WTC11 (cell line): ENCODE results near the gene MRFAP1L1. TPM values are rescaled to one million over a fixed set of nuclear protein-coding genes. Genes with fewer than 3 reads are reported as not detected.

Experiments used
- ATAC-seq: fragments of 200-7000 bp; cut with Tn5 transposase; 2 replicates; pipeline ENCODE4 v1.10.0; 2021; ENCODE audit warnings: mild to moderate bottlenecking, moderate library complexity
- CTCF ChIA-PET: fragments of 300-600 bp; sonication (Branson Sonifier 250); formaldehyde crosslinking; loops from one replicate; lab custom pipeline; 2021; ENCODE audit warnings: antibody characterized with exemption; lab: Charles Lee
- POLR2A ChIA-PET: fragments of 350-600 bp; sonication (Branson Sonifier 250); formaldehyde crosslinking; loops from one replicate; lab custom pipeline; 2021; ENCODE audit warnings: antibody characterized with exemption; lab: Charles Lee
- DNase-seq: peaks from one replicate; pipeline ENCODE4 v3.0.0; 2021; ENCODE audit warnings: low spot score
- H3K27ac Mint-ChIP-seq: 2 replicates; pipeline ENCODE4 v1.8.0; 2021; ENCODE audit warnings: mixed read lengths
- H3K27me3 Mint-ChIP-seq: 2 replicates; pipeline ENCODE4 v1.8.0; 2021; ENCODE audit warnings: low read depth, mild to moderate bottlenecking, moderate library complexity, mixed read lengths
- H3K36me3 Mint-ChIP-seq: 2 replicates; pipeline ENCODE4 v1.8.0; 2021; ENCODE audit warnings: mixed read lengths
- H3K4me1 Mint-ChIP-seq: 2 replicates; pipeline ENCODE4 v1.8.0; 2022; ENCODE audit warnings: mixed read lengths
- H3K4me3 Mint-ChIP-seq: 2 replicates; pipeline ENCODE4 v1.8.0; 2021; ENCODE audit warnings: mild to moderate bottlenecking, moderate library complexity, mixed read lengths
- H3K9me3 Mint-ChIP-seq: 2 replicates; pipeline ENCODE4 v1.8.0; 2021; ENCODE audit warnings: mixed read lengths
- ARID4B ChIP-seq: sonication (generic); formaldehyde crosslinking; IDR thresholded peaks from 2 replicates; pipeline ENCODE4 v1.8.0; 2023; ENCODE audit warnings: missing genetic modification reagents, mild to moderate bottlenecking, borderline replicate concordance
- ATF6 ChIP-seq: sonication (generic); formaldehyde crosslinking; IDR thresholded peaks from 2 replicates; pipeline ENCODE4 v1.8.1; 2023; ENCODE audit warnings: mild to moderate bottlenecking, missing genetic modification reagents
- CTCF ChIP-seq: fragments of 200-600 bp; IDR thresholded peaks from 2 replicates; pipeline ENCODE4 v1.8.0; 2022; ENCODE audit warnings: antibody characterized with exemption
- IRF2 ChIP-seq: sonication (generic); formaldehyde crosslinking; IDR thresholded peaks from 2 replicates; pipeline ENCODE4 v1.8.0; 2022; ENCODE audit warnings: low read depth, missing genetic modification reagents, borderline replicate concordance
- NFYB ChIP-seq: sonication (generic); formaldehyde crosslinking; conservative IDR thresholded peaks from 2 replicates; pipeline ENCODE4 v1.8.0; 2022; ENCODE audit warnings: low read depth, missing genetic modification reagents
- OVOL2 ChIP-seq: fragments of 250-450 bp; sonication (Bioruptor Pico); IDR thresholded peaks from 2 replicates; pipeline ENCODE4 v1.9.0; 2021; ENCODE audit warnings: mild to moderate bottlenecking, borderline replicate concordance
- RORB ChIP-seq: fragments of 250-450 bp; sonication (Bioruptor Pico); IDR thresholded peaks from 2 replicates; pipeline ENCODE4 v1.9.0; 2021; ENCODE audit warnings: mild to moderate bottlenecking
- SP1 ChIP-seq: sonication (generic); formaldehyde crosslinking; conservative IDR thresholded peaks from 2 replicates; pipeline ENCODE4 v1.8.1; 2022; ENCODE audit warnings: missing genetic modification reagents
- USF1 ChIP-seq: sonication (generic); formaldehyde crosslinking; IDR thresholded peaks from 2 replicates; pipeline ENCODE4 v1.8.0; 2022; ENCODE audit warnings: mild to moderate bottlenecking, missing genetic modification reagents
- ZNF121 ChIP-seq: sonication (generic); formaldehyde crosslinking; IDR thresholded peaks from 2 replicates; pipeline ENCODE4 v1.8.0; 2023; ENCODE audit warnings: missing genetic modification reagents
- ZNF671 ChIP-seq: fragments of 250-450 bp; sonication (Bioruptor Pico); IDR thresholded peaks from 2 replicates; pipeline ENCODE4 v1.8.0; 2021; ENCODE audit warnings: mild to moderate bottlenecking
- total RNA-seq: library from RNA; stranded (reverse); gene quantifications from 3 replicates; pipeline ENCODE4 v1.2.3, GENCODE V29; 2021
- TF ChIP-seq, protein P1 (sequence below): sonication (generic); formaldehyde crosslinking; IDR thresholded peaks from 2 replicates; pipeline ENCODE4 v1.8.1; 2022; ENCODE audit warnings: low read depth, mild to moderate bottlenecking, moderate library complexity, missing genetic modification reagents, borderline replicate concordance
- TF ChIP-seq, protein P2 (sequence below): sonication (generic); formaldehyde crosslinking; IDR thresholded peaks from 2 replicates; pipeline ENCODE4 v1.8.0; 2023; ENCODE audit warnings: mild to moderate bottlenecking, missing genetic modification reagents

The MRFAP1L1 gene
- total RNA-seq, 1 experiment from 2014 or later = 54.4 TPM

GRCh38 chr4:6701371-6701770 lies 8.3 kb downstream of the MRFAP1L1 start:
- Mint-ChIP-seq H3K27me3 (no peaks in the 10 kb centered on the region), H3K4me1 (no peaks in the 10 kb centered on the region), H3K27ac (no peak overlapping the region), H3K36me3 (peaks cover 33% of the 10 kb centered on the region), H3K4me3 (no peak overlapping the region), H3K9me3 (peaks cover 29% of the 10 kb centered on the region)
- peak; percentile 100 for ATAC-seq
- peak; percentile 86 for DNase-seq
- ChIA-PET POLR2A (interaction anchor here (0.9 kb wide), 1 partner anchor 15 kb away, joined by 3 read pairs; the partner anchor contains the start of gene BLOC1S4), CTCF (interaction anchor here (0.6 to 2.9 kb wide), 34 partner anchors 8 to 400 kb away, joined by 3 to 56 read pairs (median 4); partner anchors contain the start of genes BLOC1S4, MAN2B2, MRFAP1L1 and TBC1D14)
- TF ChIP-seq ATF6 = no peak
- TF ChIP-seq CTCF = peak; percentile 86

- H3K9me3 Mint-ChIP-seq = peaks cover 23% of the 10 kb centered on the region
- TF ChIP-seq ZNF121 (CRISPR knock-in tag) (peak; percentile 84; the same call in 1 of the 2 replicates), OVOL2 (no peak)
- POLR2A ChIA-PET = no interaction called here
- peaks cover 28% of the 10 kb centered on the region for H3K36me3 Mint-ChIP-seq
- H3K4me3 Mint-ChIP-seq = no peak overlapping the region
- no peak for ATAC-seq
- DNase-seq = no peak
- no peak overlapping the region for H3K27ac Mint-ChIP-seq
- H3K4me1 Mint-ChIP-seq = no peaks in the 10 kb centered on the region
- H3K27me3 Mint-ChIP-seq = no peaks in the 10 kb centered on the region
- CTCF ChIA-PET = no interaction called here
These were observed 9.8 kb downstream of the MRFAP1L1 start for GRCh38 chr4:6699903-6700302.

DNA sequence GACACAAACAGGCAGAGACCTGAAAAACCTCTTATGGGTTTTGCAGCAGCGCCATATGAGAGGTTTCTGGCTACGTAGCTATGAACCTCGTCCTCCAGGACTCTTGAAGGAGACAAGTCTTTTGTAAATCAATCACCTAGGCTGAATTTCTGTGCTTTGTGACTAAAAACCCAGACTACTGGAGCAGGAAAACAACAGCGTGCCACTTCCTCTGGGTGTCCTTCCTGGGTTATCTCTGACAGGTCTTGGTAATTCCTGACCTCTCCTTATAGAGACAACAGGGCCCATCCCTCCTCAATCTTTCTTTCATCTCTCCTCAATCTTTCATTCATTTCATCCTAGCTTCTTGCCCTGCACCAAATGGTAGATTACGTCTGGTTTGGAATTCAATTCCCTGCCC lies 10.3 kb downstream of the MRFAP1L1 start:
- H3K4me1 Mint-ChIP-seq = no peaks in the 10 kb centered on the region
- ChIA-PET POLR2A (no interaction called here), CTCF (interaction anchor here (1.0 kb wide), 1 partner anchor 10 kb away, joined by 3 read pairs; the partner anchor contains the start of gene MRFAP1L1)
- ATAC-seq (no peak), DNase-seq (no peak)
- peaks cover 24% of the 10 kb centered on the region for H3K36me3 Mint-ChIP-seq
- H3K4me3 Mint-ChIP-seq = no peak overlapping the region
- H3K27me3 Mint-ChIP-seq = no peaks in the 10 kb centered on the region
- no peak overlapping the region for H3K27ac Mint-ChIP-seq
- H3K9me3 Mint-ChIP-seq = peaks cover 18% of the 10 kb centered on the region
- TF ChIP-seq USF1 (no peak), NFYB (CRISPR knock-in tag) (no peak), ZNF121 (CRISPR knock-in tag) (no peak), CTCF (no peak), RORB (CRISPR knock-in tag) (no peak), IRF2 (CRISPR knock-in tag) (no peak), SP1 (CRISPR knock-in tag) (no peak), ZNF671 (CRISPR knock-in tag) (no peak), ARID4B (CRISPR knock-in tag) (no peak)
- TF ChIP-seq, protein P1, sequence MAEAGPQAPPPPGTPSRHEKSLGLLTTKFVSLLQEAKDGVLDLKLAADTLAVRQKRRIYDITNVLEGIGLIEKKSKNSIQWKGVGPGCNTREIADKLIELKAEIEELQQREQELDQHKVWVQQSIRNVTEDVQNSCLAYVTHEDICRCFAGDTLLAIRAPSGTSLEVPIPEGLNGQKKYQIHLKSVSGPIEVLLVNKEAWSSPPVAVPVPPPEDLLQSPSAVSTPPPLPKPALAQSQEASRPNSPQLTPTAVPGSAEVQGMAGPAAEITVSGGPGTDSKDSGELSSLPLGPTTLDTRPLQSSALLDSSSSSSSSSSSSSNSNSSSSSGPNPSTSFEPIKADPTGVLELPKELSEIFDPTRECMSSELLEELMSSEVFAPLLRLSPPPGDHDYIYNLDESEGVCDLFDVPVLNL (CRISPR knock-in tag) = no peak
- TF ChIP-seq, protein P2, sequence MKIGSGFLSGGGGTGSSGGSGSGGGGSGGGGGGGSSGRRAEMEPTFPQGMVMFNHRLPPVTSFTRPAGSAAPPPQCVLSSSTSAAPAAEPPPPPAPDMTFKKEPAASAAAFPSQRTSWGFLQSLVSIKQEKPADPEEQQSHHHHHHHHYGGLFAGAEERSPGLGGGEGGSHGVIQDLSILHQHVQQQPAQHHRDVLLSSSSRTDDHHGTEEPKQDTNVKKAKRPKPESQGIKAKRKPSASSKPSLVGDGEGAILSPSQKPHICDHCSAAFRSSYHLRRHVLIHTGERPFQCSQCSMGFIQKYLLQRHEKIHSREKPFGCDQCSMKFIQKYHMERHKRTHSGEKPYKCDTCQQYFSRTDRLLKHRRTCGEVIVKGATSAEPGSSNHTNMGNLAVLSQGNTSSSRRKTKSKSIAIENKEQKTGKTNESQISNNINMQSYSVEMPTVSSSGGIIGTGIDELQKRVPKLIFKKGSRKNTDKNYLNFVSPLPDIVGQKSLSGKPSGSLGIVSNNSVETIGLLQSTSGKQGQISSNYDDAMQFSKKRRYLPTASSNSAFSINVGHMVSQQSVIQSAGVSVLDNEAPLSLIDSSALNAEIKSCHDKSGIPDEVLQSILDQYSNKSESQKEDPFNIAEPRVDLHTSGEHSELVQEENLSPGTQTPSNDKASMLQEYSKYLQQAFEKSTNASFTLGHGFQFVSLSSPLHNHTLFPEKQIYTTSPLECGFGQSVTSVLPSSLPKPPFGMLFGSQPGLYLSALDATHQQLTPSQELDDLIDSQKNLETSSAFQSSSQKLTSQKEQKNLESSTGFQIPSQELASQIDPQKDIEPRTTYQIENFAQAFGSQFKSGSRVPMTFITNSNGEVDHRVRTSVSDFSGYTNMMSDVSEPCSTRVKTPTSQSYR (CRISPR knock-in tag) = no peak
